ENCODE results near the gene RNH1.
A peak's percentile ranks its signal among the peaks of the same experiment; 100 is the strongest.
"Not testable (repeated sequence)": the region's sequence is repeated elsewhere in the genome, so short reads cannot be mapped to it uniquely, and the experiment has no call there.

Gene RNH1

DNA sequence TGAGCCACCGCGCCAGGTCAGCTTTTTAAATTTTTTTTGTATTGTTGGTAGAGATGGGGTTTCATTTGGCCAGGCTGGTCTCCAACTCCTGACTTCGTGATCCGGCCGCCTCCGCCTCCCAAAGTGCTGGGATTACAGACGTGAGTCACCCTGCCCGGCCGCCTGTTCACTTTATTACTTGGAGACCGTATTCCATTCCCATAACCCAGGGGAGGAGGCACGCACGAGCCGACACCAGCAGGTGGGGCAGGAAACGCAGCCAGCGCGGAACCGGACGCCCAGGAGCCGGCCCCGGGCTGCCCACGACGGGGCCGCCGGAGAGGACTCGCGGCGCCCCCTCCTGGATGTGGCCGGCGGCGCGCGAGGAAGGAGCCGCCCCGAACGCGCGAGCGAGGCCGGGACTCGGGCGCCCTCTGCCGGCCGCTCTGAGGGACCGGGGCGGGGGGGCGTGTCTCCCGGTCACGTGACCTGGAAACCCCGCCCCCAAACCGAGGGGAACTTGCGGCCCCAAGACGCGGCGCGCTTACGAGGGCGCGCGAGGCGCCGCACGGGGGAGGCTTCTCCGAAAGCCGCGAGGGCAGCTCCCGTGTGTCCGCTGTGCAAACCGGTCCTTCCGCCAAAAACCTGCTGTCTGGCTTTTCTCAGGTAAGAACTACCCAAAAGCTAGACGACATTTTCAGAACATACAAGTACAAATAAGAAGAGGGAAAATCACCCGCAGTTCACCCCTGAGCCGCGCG is 11.6 kb upstream of the RNH1 start:
- Histone ChIP-seq H3K27ac (peak overlapping the region; percentile 74 to 85), H3K36me3 (peaks cover 5 to 16% (median 6%) of the 10 kb centered on the region in 3 donors), H3K27me3 (no peaks in the 10 kb centered on the region), H3K9me3 (peaks cover 0 to 9% (median 0%) of the 10 kb centered on the region in 3 donors), H3K4me3 (peak overlapping the region; percentile 18 to 44), H3K4me1 (peaks cover 0 to 9% (median 3%) of the 10 kb centered on the region in 4 donors)
- DNase-seq = peak; percentile 93 to 97
- intact Hi-C loops (cut with DNase I; ENCODE audit: low total_unique reads) = no loop called here
- TF ChIP-seq CTCF (IDR thresholded peaks at IDR 0.05) = peak; percentile 99 to 100

GRCh38 chr11:516918-517685 is 10.1 kb upstream of the RNH1 start:
- DNase-seq; H3K4me3 ChIP-seq; H3K4me1 ChIP-seq; H3K9me3 ChIP-seq; intact Hi-C loops (cut with DNase I; ENCODE audit: low total_unique reads); H3K27me3 ChIP-seq: not testable (repeated sequence)
- Histone ChIP-seq H3K36me3 (peaks cover 5 to 23% (median 12%) of the 10 kb centered on the region in 3 donors), H3K27ac (peak overlapping the region in 1 of 2 donors; percentile 85)

GRCh38 chr11:516400-516799 is 9.4 kb upstream of the RNH1 start:
- H3K27me3 ChIP-seq = no peaks in the 10 kb centered on the region
- intact Hi-C loops (cut with DNase I; ENCODE audit: low total_unique reads) = no loop called here
- TF ChIP-seq CTCF (IDR thresholded peaks at IDR 0.05) = no peak
- DNase-seq = no peak
- H3K4me3 ChIP-seq = no peak overlapping the region
- H3K27ac ChIP-seq = no peak overlapping the region
- H3K4me1 ChIP-seq = peaks cover 0 to 9% (median 3%) of the 10 kb centered on the region in 4 donors
- H3K9me3 ChIP-seq = peaks cover 0 to 9% (median 0%) of the 10 kb centered on the region in 3 donors
- H3K36me3 ChIP-seq = peaks cover 5 to 30% (median 13%) of the 10 kb centered on the region in 3 donors

DNA sequence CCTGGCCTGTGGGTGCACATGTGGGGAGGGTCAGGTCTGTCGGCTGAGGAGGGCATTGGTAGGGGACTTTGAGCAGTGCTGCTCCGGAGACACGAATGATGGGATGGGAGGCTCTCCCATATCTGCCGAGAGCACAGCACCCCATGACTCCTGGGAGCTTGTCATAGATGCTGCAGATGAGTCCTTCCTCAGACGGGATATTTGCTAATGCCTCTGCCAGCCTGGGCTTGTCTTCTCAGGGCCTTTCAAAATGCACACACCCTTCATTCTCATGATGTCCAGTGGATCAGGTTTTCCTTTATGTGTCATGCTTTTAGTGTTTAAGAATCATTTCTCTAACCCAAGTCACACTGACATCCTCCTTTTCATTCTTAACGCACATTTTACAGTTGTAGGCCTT is 8.1 kb upstream of the RNH1 start:
- Histone ChIP-seq H3K36me3 (peaks cover 5 to 40% (median 22%) of the 10 kb centered on the region in 3 donors), H3K4me3 (no peak overlapping the region), H3K9me3 (peaks cover 0 to 9% (median 0%) of the 10 kb centered on the region in 3 donors), H3K27me3 (no peaks in the 10 kb centered on the region), H3K27ac (no peak overlapping the region), H3K4me1 (peaks cover 0 to 9% (median 3%) of the 10 kb centered on the region in 4 donors)
- intact Hi-C loops (cut with DNase I; ENCODE audit: low total_unique reads) = no loop called here
- DNase-seq = no peak
- TF ChIP-seq CTCF (IDR thresholded peaks at IDR 0.05) = no peak

GRCh38 chr11:514606-515005 is 7.6 kb upstream of the RNH1 start:
- peaks cover 5 to 45% (median 26%) of the 10 kb centered on the region in 3 donors for H3K36me3 ChIP-seq
- no peak overlapping the region for H3K4me3 ChIP-seq
- peaks cover 0 to 9% (median 3%) of the 10 kb centered on the region in 4 donors for H3K4me1 ChIP-seq
- no peaks in the 10 kb centered on the region for H3K27me3 ChIP-seq
- no peak overlapping the region for H3K27ac ChIP-seq
- DNase-seq = no peak
- TF ChIP-seq CTCF (IDR thresholded peaks at IDR 0.05) = no peak
- intact Hi-C loops (cut with DNase I; ENCODE audit: low total_unique reads) = no loop called here
- peaks cover 0 to 9% (median 0%) of the 10 kb centered on the region in 3 donors for H3K9me3 ChIP-seq
